Fibroblast of mammary gland (primary cell): ENCODE measurements around the gene THUMPD3.

Experiments used
- DNase-seq: peaks from one replicate; pipeline ENCODE4 v3.0.0-alpha.2; 2010; ENCODE audit warnings: low read depth
- H3K4me3 ChIP-seq: 2 replicates; pipeline ENCODE4 v1.5.1; 2011; ENCODE audit warnings: low read depth, mild to moderate bottlenecking, low read length, moderate library complexity; ENCODE audit not compliant: control insufficient read depth
- CTCF ChIP-seq: conservative IDR thresholded peaks from 2 replicates; pipeline ENCODE4 v1.5.1; 2011; ENCODE audit warnings: low read depth, low read length, inconsistent platforms; ENCODE audit not compliant: control insufficient read depth, insufficient read depth

The THUMPD3 gene

DNA sequence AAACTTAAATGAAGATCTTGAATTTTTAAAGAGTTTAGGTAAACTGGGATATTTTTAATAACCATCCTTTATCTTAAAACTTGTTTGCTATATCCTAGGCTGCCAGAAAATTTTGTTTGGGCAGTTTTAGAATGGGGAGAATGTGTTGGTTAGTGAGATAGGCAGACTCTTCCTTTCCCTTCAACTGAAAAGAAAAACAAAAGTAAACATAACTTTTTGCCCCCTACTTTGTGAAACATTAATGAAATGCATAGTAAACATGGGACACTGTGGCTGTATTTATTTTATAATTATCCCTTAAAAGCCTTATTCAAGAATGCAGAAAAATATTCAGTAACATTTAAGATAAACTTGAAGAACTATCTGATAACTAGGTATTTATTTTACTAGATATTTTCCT, 65.6 kb downstream of the THUMPD3 start:
- no peak overlapping the region for H3K4me3 ChIP-seq
- no peak for TF ChIP-seq CTCF
- DNase-seq = no peak

DNA sequence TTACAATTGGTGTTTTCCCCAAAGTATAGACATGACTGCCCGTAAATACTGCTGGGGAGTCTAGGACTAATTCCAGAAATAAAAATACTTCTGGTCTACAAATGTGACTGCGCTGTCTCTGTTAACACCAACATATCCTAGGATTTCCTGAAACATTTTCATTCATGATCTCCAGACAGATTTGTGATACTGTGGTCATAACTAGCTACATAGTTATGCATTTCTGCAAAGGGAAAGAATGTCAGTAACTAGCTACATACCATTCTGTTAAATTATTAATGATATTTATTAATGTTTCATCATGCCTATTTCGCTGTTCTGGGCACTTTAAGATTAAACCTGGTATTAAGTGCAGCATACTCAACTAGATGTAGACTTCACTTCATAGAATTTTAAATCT, 67.9 kb downstream of the THUMPD3 start:
- no peak for TF ChIP-seq CTCF
- no peak overlapping the region for H3K4me3 ChIP-seq
- no peak for DNase-seq

GRCh38 chr3:9433627-9434521, 71.0 kb downstream of the THUMPD3 start:
- no peak for DNase-seq
- TF ChIP-seq CTCF = no peak
- H3K4me3 ChIP-seq = no peak overlapping the region

DNA sequence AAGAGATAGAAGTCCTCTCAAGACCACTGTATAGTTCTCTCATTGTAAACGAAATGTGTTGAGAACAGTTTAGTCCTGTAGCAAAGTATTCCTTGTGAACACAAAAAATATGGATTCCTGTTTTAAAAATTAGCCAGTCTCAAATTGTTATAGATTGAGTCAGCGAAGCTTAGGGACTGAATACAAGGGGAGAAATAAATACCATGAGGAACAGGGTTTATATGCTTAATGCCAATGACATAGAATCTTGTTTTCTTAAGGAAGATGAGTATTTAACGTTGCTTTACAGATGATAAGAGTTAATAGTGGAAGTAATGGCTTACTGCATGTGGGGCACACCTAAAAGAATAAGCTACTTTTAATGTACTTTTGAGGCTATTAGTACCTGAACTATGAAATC, 72.5 kb downstream of the THUMPD3 start:
- no peak for TF ChIP-seq CTCF
- H3K4me3 ChIP-seq = no peak overlapping the region

More for the DNA sequence above, 72.5 kb downstream of the THUMPD3 start:
- DNase-seq = no peak
